OCI-LY7 (cell line): ENCODE data around the gene GPR137C. TPM values are rescaled to one million over a fixed set of nuclear protein-coding genes. Genes with fewer than 3 reads are reported as not detected.

Experiments
- BruUV-seq: library from RNA; stranded (reverse); fragments of 400-500 nt; replicated peaks from 2 replicates; lab custom pipeline; 2021; lab: Mats Ljungman, UMichigan
- CTCF ChIA-PET: fragments of 300-600 bp; sonication (Branson Sonifier 250); formaldehyde crosslinking; loops from one replicate; lab custom pipeline; 2022; ENCODE audit warnings: antibody characterized with exemption; ENCODE audit not compliant: unreplicated experiment; lab: Charles Lee
- POLR2A ChIA-PET: fragments of 300-600 bp; sonication (Branson Sonifier 250); formaldehyde crosslinking; loops from one replicate; lab custom pipeline; 2022; ENCODE audit warnings: antibody characterized with exemption; lab: Charles Lee
- DNase-seq: peaks from one replicate; pipeline ENCODE4 v3.0.0-alpha.2; 2015; ENCODE audit warnings: low spot score
- H2AFZ ChIP-seq: fragments of 200-600 bp; sonication (generic), shearing (Covaris generic); 2 replicates; pipeline ENCODE4 v1.6.1; 2014; ENCODE audit warnings: mild to moderate bottlenecking, antibody characterized with exemption, low read length, moderate library complexity
- H3K27ac ChIP-seq: fragments of 200-600 bp; sonication (generic); 2 replicates; pipeline ENCODE4 v1.5.1; 2014; ENCODE audit warnings: mixed run types, low read depth, mild to moderate bottlenecking, moderate library complexity, low read length, inconsistent platforms; ENCODE audit not compliant: poor library complexity, severe bottlenecking
- H3K36me3 ChIP-seq: fragments of 200-600 bp; sonication (generic); 2 replicates; pipeline ENCODE4 v1.6.1; 2014; ENCODE audit warnings: mild to moderate bottlenecking, antibody characterized with exemption, low read length, moderate library complexity, mixed read lengths; ENCODE audit not compliant: insufficient read depth
- H3K4me1 ChIP-seq: fragments of 200-600 bp; sonication (generic); 2 replicates; pipeline ENCODE4 v1.5.1; 2014; ENCODE audit warnings: mild to moderate bottlenecking, low read length; ENCODE audit not compliant: insufficient read depth, poor library complexity, severe bottlenecking
- H3K4me2 ChIP-seq: fragments of 200-600 bp; sonication (generic); 2 replicates; pipeline ENCODE4 v1.6.1; 2014; ENCODE audit warnings: mild to moderate bottlenecking, low read length
- H3K4me3 ChIP-seq: fragments of 200-600 bp; sonication (generic); 2 replicates; pipeline ENCODE4 v1.5.1; 2014; ENCODE audit warnings: mild to moderate bottlenecking, low read depth, low read length; ENCODE audit not compliant: poor library complexity, severe bottlenecking
- H3K79me2 ChIP-seq: fragments of 200-600 bp; sonication (generic); 2 replicates; pipeline ENCODE4 v1.6.1; 2016; ENCODE audit warnings: low read depth, mild to moderate bottlenecking, low read length, moderate library complexity, mixed read lengths; ENCODE audit not compliant: insufficient read depth
- H3K9me2 ChIP-seq: fragments of 200-600 bp; sonication (generic); 2 replicates; pipeline ENCODE4 v1.6.1; 2016; ENCODE audit warnings: mild to moderate bottlenecking, low read length, mixed read lengths; ENCODE audit not compliant: insufficient read depth
- H3K9me3 ChIP-seq: fragments of 200-600 bp; sonication (generic); 2 replicates; pipeline ENCODE4 v1.6.1; 2014; ENCODE audit warnings: mild to moderate bottlenecking, mixed run types, low read length, mixed read lengths
- H4K20me1 ChIP-seq: fragments of 200-600 bp; sonication (generic); 2 replicates; pipeline ENCODE4 v1.6.1; 2014; ENCODE audit warnings: mild to moderate bottlenecking, antibody characterized with exemption, low read length, moderate library complexity, mixed read lengths; ENCODE audit not compliant: insufficient read depth
- EZH2phosphoT487 ChIP-seq: fragments of 200-600 bp; sonication (generic); IDR thresholded peaks from 2 replicates; pipeline ENCODE4 v1.6.1; 2018; ENCODE audit warnings: low read depth, borderline replicate concordance, mild to moderate bottlenecking, mixed run types, antibody characterized with exemption, low read length, moderate library complexity, mixed read lengths
- intact Hi-C: fragments of 100-400 bp; cut with micrococcal nuclease; formaldehyde crosslinking; loops from one replicate; pipeline ENCODE4 v1.10.0; 2022; ENCODE audit not compliant: unreplicated experiment
- total RNA-seq, 2 experiments: library from RNA; depleted of rRNA in 1 of 2; stranded (reverse); fragments of >200 nt in 1 of 2; shearing (Covaris generic) in 1 of 2; gene quantifications; 2 replicates each; pipeline ENCODE4 v1.2.3, GENCODE V29; 2014 to 2022
- TF ChIP-seq, protein P1 (sequence below): fragments of 200-600 bp; sonication (generic); conservative IDR thresholded peaks from 2 replicates; pipeline ENCODE4 v1.5.1; 2014; ENCODE audit warnings: mild to moderate bottlenecking, antibody characterized with exemption, low read length, moderate library complexity, mixed read lengths

Gene GPR137C
- total RNA-seq, 2 experiments from 2014 or later = 1.1 to 3.9 TPM

DNA sequence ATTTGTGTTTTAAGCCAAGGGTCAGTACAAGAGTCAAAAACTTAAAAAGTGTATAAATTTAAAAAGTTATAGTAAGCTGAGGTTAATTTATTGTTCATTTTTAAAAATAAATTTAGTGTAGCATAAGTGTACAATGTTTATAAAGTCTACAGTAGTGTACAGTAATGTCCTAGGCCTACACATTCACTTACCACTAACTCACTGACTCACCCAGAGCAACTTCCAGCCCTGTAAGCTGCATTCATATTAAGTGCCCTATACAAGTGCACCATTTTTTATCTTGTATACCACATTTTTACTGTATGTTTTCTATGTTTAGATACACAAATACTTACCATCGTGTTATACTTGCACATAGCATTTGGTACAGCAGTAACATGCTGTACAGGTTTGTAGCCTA, 37.7 kb downstream of the GPR137C start:
- no TSS peak for BruUV-seq
- CTCF ChIA-PET = no interaction called here
- POLR2A ChIA-PET = interaction anchor here (0.6 to 1.0 kb wide), 2 partner anchors 18 to 512 kb away, joined by 3 read pairs; no protein-coding TSS in a partner anchor

DNA sequence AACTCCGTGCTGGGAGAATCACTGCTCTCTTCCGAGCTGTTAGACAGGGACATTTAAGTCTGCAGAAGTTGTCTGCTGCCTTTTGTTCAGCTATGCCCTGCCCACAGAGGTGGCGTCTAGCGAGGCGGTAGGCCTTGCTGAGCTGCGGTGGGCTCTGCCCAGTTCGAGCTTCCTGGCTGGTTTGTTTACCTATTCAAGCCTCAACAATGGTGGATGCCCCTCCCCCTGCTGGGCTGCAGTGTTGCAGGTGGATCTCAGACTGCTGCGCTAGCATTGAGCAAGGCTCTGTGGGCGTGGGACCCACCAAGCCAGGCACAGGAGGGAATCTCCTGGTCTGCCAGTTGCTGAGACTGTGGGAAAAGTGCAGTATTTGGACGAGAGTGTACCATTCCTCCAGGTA, 43.7 kb downstream of the GPR137C start:
- Histone ChIP-seq H3K9me3 (no peaks in the 10 kb centered on the region), H3K4me1 (no peaks in the 10 kb centered on the region), H3K4me3 (no peak overlapping the region), H3K27ac (no peak overlapping the region), H4K20me1 (no peaks in the 10 kb centered on the region), H2AFZ (no peak overlapping the region), H3K4me2 (no peak overlapping the region), H3K9me2 (no peaks in the 10 kb centered on the region), H3K79me2 (no peaks in the 10 kb centered on the region), H3K36me3 (no peaks in the 10 kb centered on the region)
- ChIA-PET CTCF (no interaction called here), POLR2A (no interaction called here)
- no peak for TF ChIP-seq EZH2phosphoT487
- TF ChIP-seq, protein P1, sequence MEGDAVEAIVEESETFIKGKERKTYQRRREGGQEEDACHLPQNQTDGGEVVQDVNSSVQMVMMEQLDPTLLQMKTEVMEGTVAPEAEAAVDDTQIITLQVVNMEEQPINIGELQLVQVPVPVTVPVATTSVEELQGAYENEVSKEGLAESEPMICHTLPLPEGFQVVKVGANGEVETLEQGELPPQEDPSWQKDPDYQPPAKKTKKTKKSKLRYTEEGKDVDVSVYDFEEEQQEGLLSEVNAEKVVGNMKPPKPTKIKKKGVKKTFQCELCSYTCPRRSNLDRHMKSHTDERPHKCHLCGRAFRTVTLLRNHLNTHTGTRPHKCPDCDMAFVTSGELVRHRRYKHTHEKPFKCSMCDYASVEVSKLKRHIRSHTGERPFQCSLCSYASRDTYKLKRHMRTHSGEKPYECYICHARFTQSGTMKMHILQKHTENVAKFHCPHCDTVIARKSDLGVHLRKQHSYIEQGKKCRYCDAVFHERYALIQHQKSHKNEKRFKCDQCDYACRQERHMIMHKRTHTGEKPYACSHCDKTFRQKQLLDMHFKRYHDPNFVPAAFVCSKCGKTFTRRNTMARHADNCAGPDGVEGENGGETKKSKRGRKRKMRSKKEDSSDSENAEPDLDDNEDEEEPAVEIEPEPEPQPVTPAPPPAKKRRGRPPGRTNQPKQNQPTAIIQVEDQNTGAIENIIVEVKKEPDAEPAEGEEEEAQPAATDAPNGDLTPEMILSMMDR = no peak
- no TSS peak for BruUV-seq
- no peak for DNase-seq
- intact Hi-C loops = no loop called here

More for the DNA sequence above, 37.7 kb downstream of the GPR137C start:
- no peaks in the 10 kb centered on the region for H3K79me2 ChIP-seq
- H3K4me3 ChIP-seq = no peak overlapping the region
- no peaks in the 10 kb centered on the region for H3K9me2 ChIP-seq
- TF ChIP-seq EZH2phosphoT487 = no peak
- TF ChIP-seq, protein P1 = no peak
- no peak for DNase-seq
- H3K4me1 ChIP-seq = no peaks in the 10 kb centered on the region
- H3K36me3 ChIP-seq = no peaks in the 10 kb centered on the region
- no peak overlapping the region for H3K27ac ChIP-seq
- intact Hi-C loops = no loop called here
- H4K20me1 ChIP-seq = no peaks in the 10 kb centered on the region
- H2AFZ ChIP-seq = no peak overlapping the region
- no peak overlapping the region for H3K4me2 ChIP-seq
- no peaks in the 10 kb centered on the region for H3K9me3 ChIP-seq

DNA sequence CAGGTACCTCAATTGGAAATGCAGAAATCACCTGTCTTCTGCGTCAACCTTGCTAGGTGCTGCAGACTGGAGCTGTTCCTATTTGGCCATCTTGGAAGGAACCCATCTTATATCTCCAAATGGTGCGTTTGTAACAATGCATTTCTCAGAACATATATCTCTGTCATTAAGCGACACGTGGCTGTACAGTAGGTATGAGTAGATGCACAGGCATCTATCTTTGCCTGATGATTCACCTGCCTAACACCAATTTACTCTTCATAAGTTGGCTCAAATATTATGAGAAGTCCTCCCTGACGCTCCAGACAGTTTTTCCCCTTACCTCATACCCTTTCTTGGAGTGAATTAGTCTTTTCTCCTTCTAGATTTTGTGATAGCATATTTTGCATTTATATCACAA, 44.2 kb downstream of the GPR137C start:
- no peaks in the 10 kb centered on the region for H4K20me1 ChIP-seq
- no peaks in the 10 kb centered on the region for H3K9me3 ChIP-seq
- H3K27ac ChIP-seq = no peak overlapping the region
- H3K4me3 ChIP-seq = no peak overlapping the region
- no peaks in the 10 kb centered on the region for H3K9me2 ChIP-seq
- no peaks in the 10 kb centered on the region for H3K79me2 ChIP-seq
- TF ChIP-seq, protein P1 = no peak
- no peak for TF ChIP-seq EZH2phosphoT487
- intact Hi-C loops = no loop called here
- H3K36me3 ChIP-seq = no peaks in the 10 kb centered on the region
- H2AFZ ChIP-seq = no peak overlapping the region
- H3K4me2 ChIP-seq = no peak overlapping the region
- no peaks in the 10 kb centered on the region for H3K4me1 ChIP-seq
- ChIA-PET CTCF (no interaction called here), POLR2A (no interaction called here)
- no TSS peak for BruUV-seq
- no peak for DNase-seq
